Fibroblast of peridontal ligament (primary cell): ENCODE results near the gene NPM1.
A peak's percentile ranks its signal among the peaks of the same experiment; 100 is the strongest.

ENCODE experiments used
- DNase-seq: peaks from one replicate; pipeline ENCODE4 v3.0.0-alpha.2; 2010; ENCODE audit errors: extremely low read depth

NPM1 gene

GRCh38 chr5:171450423-171451331 lies 63.0 kb downstream of the NPM1 start:
- DNase-seq = peak; percentile 79

DNA sequence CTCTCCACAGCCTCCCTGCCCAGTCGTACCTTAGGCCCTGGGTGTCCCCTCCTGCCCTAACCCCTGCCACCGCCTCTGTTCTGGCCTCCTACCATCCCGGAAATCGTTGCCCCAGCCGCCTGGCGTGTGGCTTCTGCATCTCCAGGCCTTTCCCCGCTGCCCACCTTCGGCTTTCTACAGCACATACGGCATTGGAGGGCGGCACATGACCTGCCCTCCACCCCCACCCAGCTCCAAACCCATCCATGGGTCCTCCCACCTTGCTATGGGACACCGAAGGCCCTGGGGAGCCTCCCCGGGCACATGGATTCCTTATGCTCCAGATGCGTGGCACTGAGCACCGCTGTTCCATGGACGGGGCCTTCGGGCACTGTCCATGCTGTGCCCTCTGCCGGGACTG lies 63.8 kb downstream of the NPM1 start:
- DNase-seq = no peak

- no peak for DNase-seq
Observed at GRCh38 chr5:171453056-171453725, 65.5 kb downstream of the NPM1 start.

DNA sequence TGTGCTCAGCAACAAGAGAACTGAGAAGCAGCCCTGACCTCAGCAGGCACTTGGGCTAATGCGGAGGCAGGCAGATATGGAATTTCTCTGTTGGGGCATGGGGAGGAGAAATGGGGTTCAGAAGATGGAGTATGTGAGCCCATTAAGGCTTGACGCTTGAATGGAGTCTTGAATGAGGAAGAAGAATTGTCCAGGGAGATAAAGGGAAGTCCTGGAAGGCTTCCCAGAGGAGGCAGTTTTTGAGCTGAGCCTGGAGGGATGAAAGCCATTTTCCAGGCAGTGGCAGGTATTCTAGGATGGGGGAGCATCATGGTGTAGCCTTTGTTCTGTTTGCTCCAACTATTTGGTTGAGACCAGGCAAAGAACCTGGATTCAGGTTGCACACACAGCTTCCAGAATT lies 66.3 kb downstream of the NPM1 start:
- DNase-seq = no peak

DNA sequence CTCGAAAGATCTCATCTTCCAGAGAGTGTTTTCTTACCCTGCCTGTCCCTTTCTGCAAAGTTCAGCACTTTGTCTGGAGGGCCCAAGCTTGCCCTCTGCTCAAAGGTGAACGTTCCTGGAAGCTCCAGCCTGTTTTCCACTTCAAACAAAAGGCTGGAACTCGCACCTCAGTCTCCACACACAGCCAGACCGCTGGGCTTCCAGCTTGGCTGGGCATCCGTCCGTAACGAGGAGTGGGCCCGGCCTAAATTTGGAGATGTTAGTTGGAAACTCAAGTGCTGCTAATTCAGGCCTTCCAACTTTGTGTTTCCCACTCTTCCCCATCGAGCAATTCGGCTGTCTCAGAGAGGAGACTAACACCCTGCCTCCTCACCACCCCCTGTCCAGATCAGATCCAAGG lies 66.9 kb downstream of the NPM1 start:
- DNase-seq = no peak

- no peak for DNase-seq
Observed at GRCh38 chr5:171455522-171455921, 67.9 kb downstream of the NPM1 start.

- no peak for DNase-seq
Observed at GRCh38 chr5:171457208-171457981, 69.7 kb downstream of the NPM1 start.

DNA sequence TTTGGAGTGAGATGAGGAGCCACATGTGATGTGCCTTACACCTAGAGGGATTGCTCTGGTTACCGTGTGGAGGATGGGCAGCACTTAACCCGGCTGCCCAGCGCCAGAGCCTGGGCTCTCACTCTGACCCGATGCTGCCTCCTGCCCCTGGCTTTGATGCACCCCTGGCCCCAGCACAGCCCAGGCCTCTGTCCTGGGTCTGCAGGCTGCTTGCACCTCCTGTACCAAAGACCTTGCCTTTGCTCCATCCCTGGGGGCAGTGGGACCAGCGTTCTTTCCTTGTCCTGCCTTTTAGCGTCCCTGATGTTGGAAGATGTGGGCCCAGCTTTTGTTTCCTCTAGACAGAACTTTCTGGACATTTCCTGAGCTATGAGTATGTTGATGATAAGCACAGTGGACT lies 72.2 kb downstream of the NPM1 start:
- no peak for DNase-seq
